ENCODE measurements around the gene NMNAT1.
"Not testable (repeated sequence)": the region's sequence is repeated elsewhere in the genome, so short reads cannot be mapped to it uniquely, and the experiment has no call there.

Gene NMNAT1

GRCh38 chr1:9989773-9990172 lies 46.5 kb downstream of the NMNAT1 start:
- TF ChIP-seq CTCF (IDR thresholded peaks at IDR 0.05; ENCODE audit: low read depth, low read length), result no peak
- in situ Hi-C loops (cut with HindIII; ENCODE audit: low sequenced_read_pairs), result no loop called here
- no peak overlapping the region for H3K4me3 ChIP-seq (ENCODE audit: low read depth, low read length)
- DNase-seq (ENCODE audit: low read depth, low spot score), result no peak

- no peak for TF ChIP-seq CTCF (IDR thresholded peaks at IDR 0.05; ENCODE audit: low read depth, low read length)
- in situ Hi-C loops (cut with HindIII; ENCODE audit: low sequenced_read_pairs), result no loop called here
- DNase-seq (ENCODE audit: low read depth, low spot score), result no peak
- H3K4me3 ChIP-seq (ENCODE audit: low read depth, low read length), result no peak overlapping the region
Observed at GRCh38 chr1:9990944-9991343, 47.7 kb downstream of the NMNAT1 start.

- in situ Hi-C loops (cut with HindIII; ENCODE audit: low sequenced_read_pairs), result no loop called here
- H3K4me3 ChIP-seq (ENCODE audit: low read depth, low read length), result no peak overlapping the region
- no peak for TF ChIP-seq CTCF (IDR thresholded peaks at IDR 0.05; ENCODE audit: low read depth, low read length)
- DNase-seq (ENCODE audit: low read depth, low spot score), result no peak
Observed at GRCh38 chr1:9992910-9993309, 49.6 kb downstream of the NMNAT1 start.

- TF ChIP-seq CTCF (IDR thresholded peaks at IDR 0.05; ENCODE audit: low read depth, low read length), result no peak
- in situ Hi-C loops (cut with HindIII; ENCODE audit: low sequenced_read_pairs), result no loop called here
- no peak overlapping the region for H3K4me3 ChIP-seq (ENCODE audit: low read depth, low read length)
- no peak for DNase-seq (ENCODE audit: low read depth, low spot score)
Observed at GRCh38 chr1:9993561-9994075, 50.3 kb downstream of the NMNAT1 start.

- no peak within 1 kb of the TSS for H3K4me3 ChIP-seq (ENCODE audit: low read depth, low read length)
- in situ Hi-C loops (cut with HindIII; ENCODE audit: low sequenced_read_pairs), result no loop called here
- DNase-seq (ENCODE audit: low read depth, low spot score), result no peak
- TF ChIP-seq CTCF (IDR thresholded peaks at IDR 0.05; ENCODE audit: low read depth, low read length), result no peak
Observed at GRCh38 chr1:9996624-9997582, 53.6 kb downstream of the NMNAT1 start, which contains the start of gene RBP7. TSS of gene RBP7 (plus strand) at chr1:9997228. CDS start at chr1:9997259, 31 bp downstream.

- no peak overlapping the region for H3K4me3 ChIP-seq (ENCODE audit: low read depth, low read length)
- peak; percentile 7 for DNase-seq (ENCODE audit: low read depth, low spot score)
- TF ChIP-seq CTCF (IDR thresholded peaks at IDR 0.05; ENCODE audit: low read depth, low read length), result no peak
- in situ Hi-C loops (cut with HindIII; ENCODE audit: low sequenced_read_pairs), result no loop called here
Observed at GRCh38 chr1:10001016-10001665, 57.9 kb downstream of the NMNAT1 start.

- H3K4me3 ChIP-seq (ENCODE audit: low read depth, low read length); DNase-seq (ENCODE audit: low read depth, low spot score); in situ Hi-C loops (cut with HindIII; ENCODE audit: low sequenced_read_pairs): not testable (repeated sequence)
Observed at GRCh38 chr1:10005248-10005647, 62.0 kb downstream of the NMNAT1 start.

Measured in astrocyte of the spinal cord (primary cell).